ENCODE results near the gene INF2. TPM values are rescaled to one million over a fixed set of nuclear protein-coding genes. Genes with fewer than 3 reads are reported as not detected.

The INF2 gene
- total RNA-seq, 1 donor from 2014 or later, result 130 TPM

DNA sequence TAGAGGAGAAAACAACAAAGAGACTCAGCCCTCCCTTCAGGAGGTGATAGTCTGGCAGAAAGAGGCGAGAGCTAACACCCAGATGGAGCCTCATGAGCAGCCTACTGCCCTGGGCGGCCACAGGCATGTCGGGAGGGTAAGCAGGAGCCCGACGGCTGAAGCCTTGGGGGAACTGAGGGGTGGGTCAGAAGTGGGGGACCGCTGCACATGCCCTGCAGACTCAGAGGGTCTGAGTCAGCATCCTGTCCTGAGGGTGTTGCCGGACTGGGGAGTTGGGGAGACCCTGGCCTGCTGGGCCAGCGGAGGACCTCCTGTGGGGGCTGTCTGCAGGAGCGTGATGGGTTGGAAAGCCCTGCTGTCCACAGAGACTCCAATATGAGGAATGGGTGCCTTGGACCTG is 15.9 kb upstream of the INF2 start:
- no peak overlapping the region for H3K4me3 Mint-ChIP-seq (ENCODE audit: unreplicated experiment)
- TF ChIP-seq, protein P1, sequence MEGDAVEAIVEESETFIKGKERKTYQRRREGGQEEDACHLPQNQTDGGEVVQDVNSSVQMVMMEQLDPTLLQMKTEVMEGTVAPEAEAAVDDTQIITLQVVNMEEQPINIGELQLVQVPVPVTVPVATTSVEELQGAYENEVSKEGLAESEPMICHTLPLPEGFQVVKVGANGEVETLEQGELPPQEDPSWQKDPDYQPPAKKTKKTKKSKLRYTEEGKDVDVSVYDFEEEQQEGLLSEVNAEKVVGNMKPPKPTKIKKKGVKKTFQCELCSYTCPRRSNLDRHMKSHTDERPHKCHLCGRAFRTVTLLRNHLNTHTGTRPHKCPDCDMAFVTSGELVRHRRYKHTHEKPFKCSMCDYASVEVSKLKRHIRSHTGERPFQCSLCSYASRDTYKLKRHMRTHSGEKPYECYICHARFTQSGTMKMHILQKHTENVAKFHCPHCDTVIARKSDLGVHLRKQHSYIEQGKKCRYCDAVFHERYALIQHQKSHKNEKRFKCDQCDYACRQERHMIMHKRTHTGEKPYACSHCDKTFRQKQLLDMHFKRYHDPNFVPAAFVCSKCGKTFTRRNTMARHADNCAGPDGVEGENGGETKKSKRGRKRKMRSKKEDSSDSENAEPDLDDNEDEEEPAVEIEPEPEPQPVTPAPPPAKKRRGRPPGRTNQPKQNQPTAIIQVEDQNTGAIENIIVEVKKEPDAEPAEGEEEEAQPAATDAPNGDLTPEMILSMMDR (IDR thresholded peaks at IDR 0.05), result no peak
- DNase-seq (ENCODE audit: extremely low spot score, unreplicated experiment), result no peak
- no peaks in the 10 kb centered on the region for H3K27me3 Mint-ChIP-seq (ENCODE audit: unreplicated experiment)
- H3K36me3 Mint-ChIP-seq (ENCODE audit: unreplicated experiment), result no peaks in the 10 kb centered on the region
- H3K4me1 Mint-ChIP-seq (ENCODE audit: unreplicated experiment), result peaks cover 16% of the 10 kb centered on the region
- H3K9me3 Mint-ChIP-seq (ENCODE audit: unreplicated experiment), result no peaks in the 10 kb centered on the region
- no peak overlapping the region for H3K27ac Mint-ChIP-seq (ENCODE audit: unreplicated experiment)

DNA sequence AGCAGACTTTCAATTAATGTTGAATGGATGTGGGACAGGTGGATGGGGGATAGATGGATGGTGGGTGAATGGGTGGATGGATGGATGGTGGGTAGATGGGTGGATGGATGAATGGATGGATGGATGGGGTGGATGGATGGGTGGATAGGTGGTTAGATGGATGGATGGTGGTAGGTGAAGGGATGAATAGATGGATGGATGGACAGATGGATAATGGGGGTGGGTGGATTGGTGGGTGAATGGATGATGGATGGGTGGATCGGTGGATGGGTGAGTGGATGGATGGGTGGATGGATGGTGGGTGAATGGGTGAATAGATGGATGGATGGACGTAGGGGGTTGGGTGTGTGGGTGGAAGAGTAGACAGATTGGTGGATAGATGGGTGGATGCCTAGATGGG is 14.0 kb upstream of the INF2 start:
- Mint-ChIP-seq H3K9me3 (ENCODE audit: unreplicated experiment) (no peaks in the 10 kb centered on the region), H3K4me1 (ENCODE audit: unreplicated experiment) (peaks cover 31% of the 10 kb centered on the region), H3K36me3 (ENCODE audit: unreplicated experiment) (no peaks in the 10 kb centered on the region), H3K27ac (ENCODE audit: unreplicated experiment) (no peak overlapping the region), H3K27me3 (ENCODE audit: unreplicated experiment) (no peaks in the 10 kb centered on the region), H3K4me3 (ENCODE audit: unreplicated experiment) (no peak overlapping the region)
- no peak for DNase-seq (ENCODE audit: extremely low spot score, unreplicated experiment)
- TF ChIP-seq, protein P1 (IDR thresholded peaks at IDR 0.05), result no peak

DNA sequence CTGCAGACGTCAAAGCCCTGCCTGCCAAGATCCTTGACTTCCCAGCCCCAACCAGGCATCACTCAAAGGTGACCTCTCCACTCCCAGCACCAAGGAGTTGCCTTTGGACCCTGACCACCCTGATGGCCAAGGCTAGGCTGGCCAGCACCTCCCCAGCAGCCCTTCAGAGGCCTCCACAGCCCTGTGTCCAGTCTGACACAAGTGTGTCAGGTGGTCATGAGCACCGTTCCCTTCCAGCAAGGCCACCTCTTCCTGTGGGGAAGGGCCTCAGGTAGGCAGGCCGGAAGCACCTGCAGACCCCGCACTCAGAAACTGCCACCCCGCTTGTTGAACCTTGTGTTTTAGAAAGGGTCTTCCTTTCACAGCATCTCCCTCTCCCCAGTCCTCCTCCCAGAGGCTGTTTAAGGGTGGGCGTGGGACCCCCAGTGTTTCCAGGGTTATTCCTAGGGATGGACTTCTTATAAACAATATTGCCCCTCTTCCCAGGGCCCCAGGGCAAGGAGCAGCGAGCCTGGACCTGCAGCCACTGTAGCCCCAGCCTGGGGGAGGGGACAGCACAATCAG is 13.2 kb upstream of the INF2 start:
- peaks cover 38% of the 10 kb centered on the region for H3K4me1 Mint-ChIP-seq (ENCODE audit: unreplicated experiment)
- H3K27ac Mint-ChIP-seq (ENCODE audit: unreplicated experiment), result no peak overlapping the region
- H3K9me3 Mint-ChIP-seq (ENCODE audit: unreplicated experiment), result no peaks in the 10 kb centered on the region
- H3K36me3 Mint-ChIP-seq (ENCODE audit: unreplicated experiment), result no peaks in the 10 kb centered on the region
- no peak for DNase-seq (ENCODE audit: extremely low spot score, unreplicated experiment)
- H3K4me3 Mint-ChIP-seq (ENCODE audit: unreplicated experiment), result no peak overlapping the region
- H3K27me3 Mint-ChIP-seq (ENCODE audit: unreplicated experiment), result no peaks in the 10 kb centered on the region
- TF ChIP-seq, protein P1 (IDR thresholded peaks at IDR 0.05), result no peak

DNA sequence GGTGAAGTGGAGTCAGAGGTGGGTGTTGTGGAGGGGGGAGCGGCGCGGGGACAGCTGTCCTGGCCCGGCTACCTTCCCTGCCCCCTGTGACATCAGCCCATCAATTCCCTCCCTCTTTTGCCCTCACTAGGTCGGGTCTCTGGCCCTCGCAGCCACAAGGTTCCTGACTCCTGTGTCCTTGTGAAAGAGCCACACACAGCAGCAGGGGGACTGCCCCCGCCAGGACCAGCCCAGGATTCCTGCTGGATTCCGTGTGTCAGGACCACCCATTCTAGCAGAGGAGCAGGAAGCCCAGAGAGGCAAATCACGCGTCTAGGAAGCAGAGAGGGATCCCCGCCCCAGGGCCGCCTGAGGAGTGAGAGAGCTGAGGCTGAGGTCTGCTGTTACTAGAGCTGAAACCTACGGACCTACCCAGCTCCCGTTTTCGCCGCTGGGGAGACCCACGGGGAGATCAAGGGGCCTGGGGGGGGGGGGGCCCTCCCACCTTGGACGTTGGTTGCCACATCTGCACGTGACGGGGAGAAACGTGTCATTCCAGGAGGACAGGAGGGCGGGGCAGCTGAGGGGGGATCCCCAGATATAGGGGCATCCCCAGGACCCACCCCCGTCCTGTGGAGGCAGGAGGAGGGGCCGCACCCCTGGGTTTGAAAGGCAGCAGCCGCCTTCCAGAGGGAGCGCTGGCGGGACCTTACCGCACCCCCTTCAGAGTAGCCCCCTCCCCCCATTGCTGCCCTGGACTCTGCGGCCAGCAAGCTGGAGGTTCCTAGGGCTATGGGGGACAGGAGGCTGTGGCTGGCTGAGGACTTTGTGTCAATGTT is 12.5 kb upstream of the INF2 start:
- TF ChIP-seq, protein P1 (IDR thresholded peaks at IDR 0.05), result no peak
- no peaks in the 10 kb centered on the region for H3K27me3 Mint-ChIP-seq (ENCODE audit: unreplicated experiment)
- no peak for DNase-seq (ENCODE audit: extremely low spot score, unreplicated experiment)
- H3K4me3 Mint-ChIP-seq (ENCODE audit: unreplicated experiment), result no peak overlapping the region
- peaks cover 45% of the 10 kb centered on the region for H3K4me1 Mint-ChIP-seq (ENCODE audit: unreplicated experiment)
- H3K9me3 Mint-ChIP-seq (ENCODE audit: unreplicated experiment), result no peaks in the 10 kb centered on the region
- peak overlapping the region; percentile 86 for H3K27ac Mint-ChIP-seq (ENCODE audit: unreplicated experiment)
- no peaks in the 10 kb centered on the region for H3K36me3 Mint-ChIP-seq (ENCODE audit: unreplicated experiment)

DNA sequence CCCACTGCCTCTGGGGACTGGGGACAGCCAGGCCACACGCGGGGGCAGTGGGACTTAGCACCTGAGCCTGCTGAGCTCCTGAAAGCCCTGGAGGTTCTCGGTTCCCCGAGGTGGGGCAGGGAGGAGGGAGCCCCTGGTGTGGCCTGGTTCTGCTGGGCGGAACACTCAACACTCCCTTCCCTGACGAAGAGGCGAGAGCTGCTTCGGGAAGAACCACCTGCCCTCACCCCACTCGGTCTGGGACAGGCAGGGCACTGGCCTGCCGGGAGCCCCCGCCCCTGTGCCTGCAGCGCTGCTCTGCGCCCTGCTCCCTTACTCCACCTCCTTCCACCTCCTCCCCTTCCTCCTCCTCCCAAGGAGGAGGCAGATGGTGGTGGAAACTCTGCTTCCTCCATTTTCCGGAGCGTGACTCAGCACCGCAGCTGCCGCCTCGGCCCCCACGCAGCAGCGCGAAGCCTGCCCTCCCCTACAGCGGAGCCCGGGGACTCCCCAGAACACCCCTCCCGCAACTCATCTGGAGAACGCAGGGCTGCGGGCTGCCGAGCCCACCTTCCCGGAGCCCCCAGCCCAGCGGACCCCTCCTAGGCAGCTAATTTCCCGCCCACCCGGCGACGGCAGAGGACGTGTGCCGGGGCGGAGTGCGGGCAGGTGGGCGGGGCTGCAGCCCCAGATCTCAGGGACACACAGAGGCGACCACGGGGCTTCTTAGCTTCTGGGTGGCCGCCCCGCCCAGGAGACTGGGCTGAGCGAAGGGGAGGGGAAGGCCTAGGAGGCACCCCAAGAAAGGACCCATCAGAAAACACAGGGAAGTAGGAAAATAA is 11.7 kb upstream of the INF2 start:
- Mint-ChIP-seq H3K27ac (ENCODE audit: unreplicated experiment) (peak overlapping the region; percentile 86), H3K9me3 (ENCODE audit: unreplicated experiment) (no peaks in the 10 kb centered on the region), H3K36me3 (ENCODE audit: unreplicated experiment) (no peaks in the 10 kb centered on the region), H3K4me1 (ENCODE audit: unreplicated experiment) (peaks cover 53% of the 10 kb centered on the region), H3K27me3 (ENCODE audit: unreplicated experiment) (no peaks in the 10 kb centered on the region), H3K4me3 (ENCODE audit: unreplicated experiment) (peak overlapping the region; percentile 71)
- TF ChIP-seq, protein P1 (IDR thresholded peaks at IDR 0.05), result no peak
- no peak for DNase-seq (ENCODE audit: extremely low spot score, unreplicated experiment)

All from osteocyte (in vitro differentiated cells).